ENCODE data around the gene PDE6H. TPM values are rescaled to one million over a fixed set of nuclear protein-coding genes. Genes with fewer than 3 reads are reported as not detected.

Gene PDE6H
- total RNA-seq, 1 donor from 2014 or later = not detected

GRCh38 chr12:14962797-14963196 is 10.0 kb upstream of the PDE6H start:
- H3K9me3 ChIP-seq = no peaks in the 10 kb centered on the region
- peaks cover 6 to 17% of the 10 kb centered on the region in 2 donors for H3K4me1 ChIP-seq
- H3K4me3 ChIP-seq = no peak overlapping the region
- DNase-seq (ENCODE audit: low spot score in 2 of 2) = no peak
- intact Hi-C loops (cut with DNase I) = no loop called here
- H3K36me3 ChIP-seq = no peaks in the 10 kb centered on the region
- H3K27me3 ChIP-seq = no peaks in the 10 kb centered on the region
- no peak overlapping the region for H3K27ac ChIP-seq
- TF ChIP-seq, protein P1, sequence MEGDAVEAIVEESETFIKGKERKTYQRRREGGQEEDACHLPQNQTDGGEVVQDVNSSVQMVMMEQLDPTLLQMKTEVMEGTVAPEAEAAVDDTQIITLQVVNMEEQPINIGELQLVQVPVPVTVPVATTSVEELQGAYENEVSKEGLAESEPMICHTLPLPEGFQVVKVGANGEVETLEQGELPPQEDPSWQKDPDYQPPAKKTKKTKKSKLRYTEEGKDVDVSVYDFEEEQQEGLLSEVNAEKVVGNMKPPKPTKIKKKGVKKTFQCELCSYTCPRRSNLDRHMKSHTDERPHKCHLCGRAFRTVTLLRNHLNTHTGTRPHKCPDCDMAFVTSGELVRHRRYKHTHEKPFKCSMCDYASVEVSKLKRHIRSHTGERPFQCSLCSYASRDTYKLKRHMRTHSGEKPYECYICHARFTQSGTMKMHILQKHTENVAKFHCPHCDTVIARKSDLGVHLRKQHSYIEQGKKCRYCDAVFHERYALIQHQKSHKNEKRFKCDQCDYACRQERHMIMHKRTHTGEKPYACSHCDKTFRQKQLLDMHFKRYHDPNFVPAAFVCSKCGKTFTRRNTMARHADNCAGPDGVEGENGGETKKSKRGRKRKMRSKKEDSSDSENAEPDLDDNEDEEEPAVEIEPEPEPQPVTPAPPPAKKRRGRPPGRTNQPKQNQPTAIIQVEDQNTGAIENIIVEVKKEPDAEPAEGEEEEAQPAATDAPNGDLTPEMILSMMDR (IDR thresholded peaks at IDR 0.05) = no peak

- Histone ChIP-seq H3K27ac (no peak overlapping the region), H3K27me3 (no peaks in the 10 kb centered on the region), H3K36me3 (no peaks in the 10 kb centered on the region), H3K9me3 (no peaks in the 10 kb centered on the region), H3K4me3 (no peak overlapping the region), H3K4me1 (peaks cover 6 to 12% of the 10 kb centered on the region in 2 donors)
- DNase-seq (ENCODE audit: low spot score in 2 of 2) = no peak
- intact Hi-C loops (cut with DNase I) = no loop called here
- TF ChIP-seq, protein P1 (IDR thresholded peaks at IDR 0.05) = no peak
Observed at GRCh38 chr12:14963520-14963919, 9.3 kb upstream of the PDE6H start.

- Histone ChIP-seq H3K27ac (no peak overlapping the region), H3K4me3 (no peak overlapping the region), H3K36me3 (no peaks in the 10 kb centered on the region), H3K27me3 (no peaks in the 10 kb centered on the region), H3K9me3 (no peaks in the 10 kb centered on the region), H3K4me1 (peaks cover 6 to 12% of the 10 kb centered on the region in 2 donors)
- DNase-seq (ENCODE audit: low spot score in 2 of 2) = no peak
- intact Hi-C loops (cut with DNase I) = no loop called here
- TF ChIP-seq, protein P1 (IDR thresholded peaks at IDR 0.05) = no peak
Observed at GRCh38 chr12:14964406-14964805, 8.4 kb upstream of the PDE6H start.

DNA sequence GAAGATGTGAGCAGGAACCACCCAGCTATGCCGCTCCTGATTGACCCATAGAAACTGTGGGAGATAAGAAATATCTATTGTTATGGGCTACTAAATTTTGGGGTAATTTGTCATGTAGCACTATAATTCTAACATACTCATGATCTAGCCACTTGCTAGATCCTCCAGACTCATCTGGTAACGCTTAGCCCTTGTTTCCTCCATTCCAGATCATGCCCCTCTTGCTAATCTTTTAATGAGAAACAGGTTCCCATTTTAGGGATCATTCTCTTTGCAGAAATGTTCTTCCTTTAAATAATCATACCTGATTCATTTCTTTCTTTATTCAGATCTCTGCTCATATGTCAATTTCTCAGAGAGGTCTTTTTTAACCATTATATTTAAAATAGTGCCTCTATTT is 7.6 kb upstream of the PDE6H start:
- Histone ChIP-seq H3K27ac (no peak overlapping the region), H3K27me3 (no peaks in the 10 kb centered on the region), H3K4me3 (no peak overlapping the region), H3K4me1 (peaks cover 2 to 5% of the 10 kb centered on the region in 2 donors), H3K9me3 (no peaks in the 10 kb centered on the region), H3K36me3 (no peaks in the 10 kb centered on the region)
- no peak for DNase-seq (ENCODE audit: low spot score in 2 of 2)
- TF ChIP-seq, protein P1 (IDR thresholded peaks at IDR 0.05) = no peak
- intact Hi-C loops (cut with DNase I) = no loop called here

- TF ChIP-seq, protein P1 (IDR thresholded peaks at IDR 0.05) = no peak
- intact Hi-C loops (cut with DNase I) = no loop called here
- Histone ChIP-seq H3K4me1 (no peaks in the 10 kb centered on the region), H3K4me3 (no peak overlapping the region), H3K27me3 (no peaks in the 10 kb centered on the region), H3K27ac (no peak overlapping the region), H3K36me3 (no peaks in the 10 kb centered on the region), H3K9me3 (no peaks in the 10 kb centered on the region)
- no peak for DNase-seq (ENCODE audit: low spot score in 2 of 2)
Observed at GRCh38 chr12:14968478-14968877, 4.4 kb upstream of the PDE6H start.

- Histone ChIP-seq H3K27me3 (no peaks in the 10 kb centered on the region), H3K9me3 (no peaks in the 10 kb centered on the region), H3K36me3 (no peaks in the 10 kb centered on the region), H3K27ac (no peak overlapping the region), H3K4me1 (no peaks in the 10 kb centered on the region), H3K4me3 (no peak overlapping the region)
- DNase-seq (ENCODE audit: low spot score in 2 of 2) = no peak
- TF ChIP-seq, protein P1 (IDR thresholded peaks at IDR 0.05) = no peak
- intact Hi-C loops (cut with DNase I) = no loop called here
Observed at GRCh38 chr12:14970473-14970872, 2.4 kb upstream of the PDE6H start.
